Brain pericyte (primary cell): ENCODE results near the gene RHBDL2.
"Not testable (repeated sequence)": the region's sequence is repeated elsewhere in the genome, so short reads cannot be mapped to it uniquely, and the experiment has no call there.

Source experiments
- DNase-seq: peaks from one replicate; pipeline ENCODE4 v3.0.0-alpha.2; 2012; ENCODE audit warnings: low read depth, low spot score

Gene RHBDL2

GRCh38 chr1:38881487-38881886 lies 60.1 kb downstream of the RHBDL2 start, which contains the start of gene GJA9:
TSS of gene GJA9 (minus strand) at chr1:38881587. CDS start at chr1:38876098, 5,489 bp downstream.
- no peak for DNase-seq

- DNase-seq = no peak
These were observed 65.8 kb downstream of the RHBDL2 start for GRCh38 chr1:38875811-38876210.

GRCh38 chr1:38873027-38873969 lies 68.3 kb downstream of the RHBDL2 start, which contains the start of gene MYCBP:
TSS of gene MYCBP (minus strand) at chr1:38873348. CDS start at chr1:38873305, 43 bp downstream.
- DNase-seq = peak; percentile 82

GRCh38 chr1:38872401-38873026 lies 69.1 kb downstream of the RHBDL2 start:
- DNase-seq = no peak

GRCh38 chr1:38870996-38871395 lies 70.6 kb downstream of the RHBDL2 start:
- no peak for DNase-seq

- DNase-seq = no peak
These were observed 74.4 kb downstream of the RHBDL2 start for GRCh38 chr1:38867208-38867607.

- DNase-seq = no peak
These were observed 76.4 kb downstream of the RHBDL2 start for GRCh38 chr1:38865112-38865715.

GRCh38 chr1:38860454-38860795 lies 81.2 kb downstream of the RHBDL2 start:
- DNase-seq = no peak

GRCh38 chr1:38859561-38860453 lies 81.8 kb downstream of the RHBDL2 start, which contains the start of gene RRAGC:
TSS of gene RRAGC (minus strand) at chr1:38859772. CDS start at chr1:38859646, 126 bp downstream.
- peak; percentile 87 for DNase-seq

GRCh38 chr1:38858833-38859560 lies 82.6 kb downstream of the RHBDL2 start:
- DNase-seq = no peak

GRCh38 chr1:38852780-38853179 lies 88.8 kb downstream of the RHBDL2 start:
- DNase-seq = no peak

GRCh38 chr1:38848071-38848470 lies 93.6 kb downstream of the RHBDL2 start:
- DNase-seq = no peak

GRCh38 chr1:38846210-38846609 lies 95.4 kb downstream of the RHBDL2 start:
- DNase-seq = no peak

- DNase-seq = not testable (repeated sequence)
These were observed 96.5 kb downstream of the RHBDL2 start for GRCh38 chr1:38845088-38845487.

GRCh38 chr1:38840281-38840680 lies 101.3 kb downstream of the RHBDL2 start:
- DNase-seq = no peak

- DNase-seq = no peak
These were observed 102.3 kb downstream of the RHBDL2 start for GRCh38 chr1:38839363-38839762.

GRCh38 chr1:38836316-38836715 lies 105.3 kb downstream of the RHBDL2 start:
- DNase-seq = not testable (repeated sequence)
